NCI-H69 (cell line): ENCODE measurements around the gene C6orf89.

ENCODE experiments used
- DNase-seq: peaks from one replicate; lab custom pipeline; 2025; lab: John Stamatoyannopoulos, UW

The C6orf89 gene

GRCh38 chr6:36885461-36886401 is at the start of gene C6orf89:
Gene C6orf89, plus strand, starts transcription at chr6:36885952. Its CDS starts 13,493 bp downstream, at chr6:36899445.
- peak; percentile 100 for DNase-seq

GRCh38 chr6:36836111-36837021 is 49.4 kb upstream of the C6orf89 start:
- DNase-seq: peak; percentile 59

GRCh38 chr6:36837022-36837339 is 48.8 kb upstream of the C6orf89 start:
- DNase-seq: no peak

GRCh38 chr6:36837686-36838085 is 48.1 kb upstream of the C6orf89 start:
- no peak for DNase-seq

GRCh38 chr6:36838896-36839748 is 46.6 kb upstream of the C6orf89 start, which contains the start of gene CPNE5:
Gene CPNE5, minus strand, starts transcription at chr6:36839444. Its CDS starts 67 bp downstream, at chr6:36839377.
- DNase-seq: peak; percentile 69

- peak; percentile 80 for DNase-seq
Observed at GRCh38 chr6:36839749-36840431, 45.9 kb upstream of the C6orf89 start.

GRCh38 chr6:36840432-36841403 is 45.0 kb upstream of the C6orf89 start:
- DNase-seq: no peak

GRCh38 chr6:36841756-36842155 is 44.0 kb upstream of the C6orf89 start:
- DNase-seq: no peak

- no peak for DNase-seq
Observed at GRCh38 chr6:36843170-36843569, 42.6 kb upstream of the C6orf89 start.

- DNase-seq: no peak
Observed at GRCh38 chr6:36844232-36845170, 41.3 kb upstream of the C6orf89 start.

GRCh38 chr6:36845233-36845632 is 40.5 kb upstream of the C6orf89 start:
- no peak for DNase-seq

GRCh38 chr6:36847152-36847551 is 38.6 kb upstream of the C6orf89 start:
- DNase-seq: no peak

- no peak for DNase-seq
Observed at GRCh38 chr6:36847991-36848390, 37.8 kb upstream of the C6orf89 start.

- peak; percentile 80 for DNase-seq
Observed at GRCh38 chr6:36848658-36849441, 36.9 kb upstream of the C6orf89 start.

GRCh38 chr6:36850021-36850420 is 35.7 kb upstream of the C6orf89 start:
- DNase-seq: no peak

GRCh38 chr6:36851149-36851614 is 34.6 kb upstream of the C6orf89 start:
- DNase-seq: peak; percentile 81

GRCh38 chr6:36851626-36852025 is 34.1 kb upstream of the C6orf89 start:
- no peak for DNase-seq
